PC-3 (cell line): ENCODE data around the gene GFRA1. TPM values are rescaled to one million over a fixed set of nuclear protein-coding genes. Genes with fewer than 3 reads are reported as not detected.

ENCODE experiments used
- ATAC-seq: fragments of 200-7000 bp; cut with Tn5 transposase; 2 replicates; pipeline ENCODE4 v1.9.1; 2020; ENCODE audit warnings: mild to moderate bottlenecking, moderate library complexity
- BruUV-seq: library from RNA; stranded (reverse); fragments of 400-500 nt; replicated peaks from 2 replicates; lab custom pipeline; 2021; lab: Mats Ljungman, UMichigan
- CTCF ChIA-PET: fragments of 300-600 bp; sonication (Branson Sonifier 250); formaldehyde crosslinking; loops from one replicate; lab custom pipeline; 2022; ENCODE audit warnings: antibody characterized with exemption; lab: Charles Lee
- POLR2A ChIA-PET: fragments of 300-600 bp; sonication (Branson Sonifier 250); formaldehyde crosslinking; loops from one replicate; lab custom pipeline; 2022; ENCODE audit warnings: antibody characterized with exemption; ENCODE audit not compliant: unreplicated experiment; lab: Charles Lee
- DNase-seq: peaks from one replicate; pipeline ENCODE4 v3.0.0-alpha.2; 2015
- H2AFZ ChIP-seq: fragments of 300-600 bp; sonication (generic); 2 replicates; pipeline ENCODE4 v1.6.0; 2016; ENCODE audit warnings: antibody characterized with exemption, low read length
- H3F3A ChIP-seq: fragments of 300-600 bp; sonication (generic); one replicate; pipeline ENCODE4 v1.6.0; 2017; ENCODE audit warnings: antibody characterized with exemption, low read length, control low read depth, mild to moderate bottlenecking; ENCODE audit not compliant: unreplicated experiment
- H3K27ac ChIP-seq: fragments of 300-600 bp; sonication (generic); 2 replicates; pipeline ENCODE4 v1.5.1; 2016; ENCODE audit warnings: mild to moderate bottlenecking, low read length
- H3K27me3 ChIP-seq: fragments of 300-600 bp; sonication (generic); 2 replicates; pipeline ENCODE4 v1.6.1; 2016; ENCODE audit warnings: low read length, mixed read lengths
- H3K36me3 ChIP-seq: fragments of 300-600 bp; sonication (generic); 2 replicates; pipeline ENCODE4 v1.6.1; 2016; ENCODE audit warnings: low read depth, mixed run types, low read length, mixed read lengths
- H3K4me1 ChIP-seq: fragments of 300-600 bp; sonication (generic); 2 replicates; pipeline ENCODE4 v1.5.1; 2016; ENCODE audit warnings: low read length; ENCODE audit not compliant: insufficient read depth
- H3K4me2 ChIP-seq: fragments of 300-600 bp; sonication (generic); 2 replicates; pipeline ENCODE4 v1.6.0; 2016; ENCODE audit warnings: low read length
- H3K4me3 ChIP-seq: fragments of 300-600 bp; sonication (generic); 2 replicates; pipeline ENCODE4 v1.5.1; 2016; ENCODE audit warnings: mild to moderate bottlenecking, low read length, mixed read lengths
- H3K79me2 ChIP-seq: fragments of 300-600 bp; sonication (generic); 2 replicates; pipeline ENCODE4 v1.6.1; 2017; ENCODE audit warnings: low read length, mixed read lengths
- H3K9ac ChIP-seq: fragments of 300-600 bp; sonication (generic); 2 replicates; pipeline ENCODE4 v1.6.0; 2016; ENCODE audit warnings: mild to moderate bottlenecking, low read length
- H3K9me2 ChIP-seq: fragments of 300-600 bp; sonication (generic); replicated peaks from 2 replicates; pipeline ENCODE4 v1.6.1; 2016; ENCODE audit warnings: mixed run types, low read length, mixed read lengths
- H3K9me3 ChIP-seq: fragments of 300-600 bp; sonication (generic); 2 replicates; pipeline ENCODE4 v1.6.1; 2016; ENCODE audit warnings: low read length, mixed read lengths
- H4K20me1 ChIP-seq: fragments of 300-600 bp; sonication (generic); 2 replicates; pipeline ENCODE4 v1.6.1; 2016; ENCODE audit warnings: low read length, mixed read lengths
- EZH2 ChIP-seq: fragments of 300-600 bp; sonication (generic); IDR thresholded peaks from one replicate; pipeline ENCODE4 v1.6.1; 2017; ENCODE audit warnings: antibody characterized with exemption, mild to moderate bottlenecking, low read length; ENCODE audit not compliant: unreplicated experiment
- EZH2phosphoT487 ChIP-seq: fragments of 300-600 bp; sonication (generic); IDR thresholded peaks from 2 replicates; pipeline ENCODE4 v1.6.1; 2018; ENCODE audit warnings: mild to moderate bottlenecking, antibody characterized with exemption, low read length, borderline replicate concordance
- intact Hi-C: fragments of 100-400 bp; cut with micrococcal nuclease; formaldehyde crosslinking; loops from 2 replicates; pipeline ENCODE4 v1.9.0; 2023
- total RNA-seq: library from RNA; depleted of rRNA; stranded (reverse); fragments of >200 nt; gene quantifications from 2 replicates; pipeline ENCODE4 v1.2.3, GENCODE V29; 2014
- TF ChIP-seq, protein P1 (sequence below): fragments of 300-600 bp; sonication (generic); conservative IDR thresholded peaks from 2 replicates; pipeline ENCODE4 v1.5.1; 2017; ENCODE audit warnings: antibody characterized with exemption, low read depth, mild to moderate bottlenecking, low read length

GFRA1 gene
- total RNA-seq, 1 experiment from 2014 or later: not detected

DNA sequence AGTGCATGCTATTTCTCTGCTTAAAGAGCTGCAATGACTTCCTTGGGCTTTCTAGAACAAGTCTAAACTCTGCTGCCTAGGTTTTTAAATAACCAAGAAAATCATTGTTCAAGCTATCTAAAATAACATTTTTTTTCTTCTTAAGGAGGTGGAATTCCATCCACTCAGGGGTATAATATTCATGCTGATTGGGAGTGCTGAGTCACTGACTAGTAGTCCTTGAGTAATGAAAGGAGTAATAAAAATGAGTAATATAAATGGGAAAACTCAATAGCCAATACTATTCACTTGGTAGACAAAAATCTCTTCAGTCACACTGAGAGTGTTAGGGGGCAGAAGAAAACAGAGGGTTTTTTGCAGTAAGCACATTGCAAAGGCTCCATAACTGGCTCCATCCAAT lies 72.0 kb downstream of the GFRA1 start:
- no peak overlapping the region for H3K27ac ChIP-seq
- no peak for ATAC-seq
- no peaks in the 10 kb centered on the region for H3F3A ChIP-seq
- intact Hi-C loops: no loop called here
- no peaks in the 10 kb centered on the region for H3K79me2 ChIP-seq
- H2AFZ ChIP-seq: no peak overlapping the region
- no peaks in the 10 kb centered on the region for H3K9me2 ChIP-seq
- no peaks in the 10 kb centered on the region for H3K27me3 ChIP-seq
- no peak overlapping the region for H3K4me2 ChIP-seq
- H3K9ac ChIP-seq: no peak overlapping the region
- no peaks in the 10 kb centered on the region for H3K36me3 ChIP-seq
- no peaks in the 10 kb centered on the region for H3K9me3 ChIP-seq
- DNase-seq: no peak
- no TSS peak for BruUV-seq
- no peak overlapping the region for H3K4me3 ChIP-seq
- no peak for TF ChIP-seq EZH2
- TF ChIP-seq EZH2phosphoT487: no peak
- TF ChIP-seq, protein P1, sequence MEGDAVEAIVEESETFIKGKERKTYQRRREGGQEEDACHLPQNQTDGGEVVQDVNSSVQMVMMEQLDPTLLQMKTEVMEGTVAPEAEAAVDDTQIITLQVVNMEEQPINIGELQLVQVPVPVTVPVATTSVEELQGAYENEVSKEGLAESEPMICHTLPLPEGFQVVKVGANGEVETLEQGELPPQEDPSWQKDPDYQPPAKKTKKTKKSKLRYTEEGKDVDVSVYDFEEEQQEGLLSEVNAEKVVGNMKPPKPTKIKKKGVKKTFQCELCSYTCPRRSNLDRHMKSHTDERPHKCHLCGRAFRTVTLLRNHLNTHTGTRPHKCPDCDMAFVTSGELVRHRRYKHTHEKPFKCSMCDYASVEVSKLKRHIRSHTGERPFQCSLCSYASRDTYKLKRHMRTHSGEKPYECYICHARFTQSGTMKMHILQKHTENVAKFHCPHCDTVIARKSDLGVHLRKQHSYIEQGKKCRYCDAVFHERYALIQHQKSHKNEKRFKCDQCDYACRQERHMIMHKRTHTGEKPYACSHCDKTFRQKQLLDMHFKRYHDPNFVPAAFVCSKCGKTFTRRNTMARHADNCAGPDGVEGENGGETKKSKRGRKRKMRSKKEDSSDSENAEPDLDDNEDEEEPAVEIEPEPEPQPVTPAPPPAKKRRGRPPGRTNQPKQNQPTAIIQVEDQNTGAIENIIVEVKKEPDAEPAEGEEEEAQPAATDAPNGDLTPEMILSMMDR: no peak
- H3K4me1 ChIP-seq: no peaks in the 10 kb centered on the region
- ChIA-PET POLR2A (no interaction called here), CTCF (no interaction called here)
- no peaks in the 10 kb centered on the region for H4K20me1 ChIP-seq

DNA sequence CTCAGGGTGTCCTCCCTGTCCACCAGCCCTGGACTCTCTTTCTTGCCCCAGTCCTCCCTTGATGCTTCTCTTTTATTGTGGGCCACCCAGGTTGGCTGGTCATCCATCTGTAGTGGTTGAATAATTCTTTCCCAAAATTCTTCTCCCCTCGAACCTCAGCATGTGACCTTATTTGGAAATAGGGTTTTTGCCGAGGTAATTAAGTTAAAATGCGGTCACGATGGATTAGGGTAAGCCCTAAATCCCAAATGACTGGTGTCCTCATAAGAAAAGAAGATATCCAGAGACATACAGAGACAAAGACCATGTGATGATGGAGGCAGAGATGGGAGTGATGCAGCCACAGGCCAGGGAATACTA lies 74.3 kb downstream of the GFRA1 start:
- no peaks in the 10 kb centered on the region for H3K9me2 ChIP-seq
- H3K4me2 ChIP-seq: no peak overlapping the region
- ATAC-seq (no peak), DNase-seq (no peak)
- H3K4me3 ChIP-seq: no peak overlapping the region
- no TSS peak for BruUV-seq
- intact Hi-C loops: no loop called here
- H3K27ac ChIP-seq: no peak overlapping the region
- H3K4me1 ChIP-seq: no peaks in the 10 kb centered on the region
- no peaks in the 10 kb centered on the region for H4K20me1 ChIP-seq
- no peaks in the 10 kb centered on the region for H3K36me3 ChIP-seq
- H3K27me3 ChIP-seq: no peaks in the 10 kb centered on the region
- CTCF ChIA-PET: no interaction called here
- no peak overlapping the region for H3K9ac ChIP-seq
- no peak overlapping the region for H2AFZ ChIP-seq
- POLR2A ChIA-PET: no interaction called here
- H3K79me2 ChIP-seq: no peaks in the 10 kb centered on the region
- no peaks in the 10 kb centered on the region for H3F3A ChIP-seq
- no peaks in the 10 kb centered on the region for H3K9me3 ChIP-seq
- no peak for TF ChIP-seq EZH2
- TF ChIP-seq, protein P1: no peak
- no peak for TF ChIP-seq EZH2phosphoT487

GRCh38 chr10:116197946-116198675 lies 74.9 kb downstream of the GFRA1 start:
- no peaks in the 10 kb centered on the region for H3K9me3 ChIP-seq
- CTCF ChIA-PET: no interaction called here
- ATAC-seq (no peak), DNase-seq (no peak)
- no peak overlapping the region for H2AFZ ChIP-seq
- intact Hi-C loops: no loop called here
- no peaks in the 10 kb centered on the region for H3K27me3 ChIP-seq
- no peaks in the 10 kb centered on the region for H3K4me1 ChIP-seq
- no peaks in the 10 kb centered on the region for H3K9me2 ChIP-seq
- H4K20me1 ChIP-seq: no peaks in the 10 kb centered on the region
- no TSS peak for BruUV-seq
- no peaks in the 10 kb centered on the region for H3F3A ChIP-seq
- H3K4me3 ChIP-seq: no peak overlapping the region
- POLR2A ChIA-PET: no interaction called here
- H3K36me3 ChIP-seq: no peaks in the 10 kb centered on the region
- H3K4me2 ChIP-seq: no peak overlapping the region
- TF ChIP-seq EZH2: no peak
- TF ChIP-seq, protein P1: no peak
- no peak for TF ChIP-seq EZH2phosphoT487
- no peaks in the 10 kb centered on the region for H3K79me2 ChIP-seq
- no peak overlapping the region for H3K27ac ChIP-seq
- H3K9ac ChIP-seq: no peak overlapping the region
